COR-L47 (cell line): Measurements from ENCODE around the gene MRPL18.
"Not testable (repeated sequence)": the region's sequence is repeated elsewhere in the genome, so short reads cannot be mapped to it uniquely, and the experiment has no call there.

ENCODE experiments used
- DNase-seq: peaks from one replicate; lab custom pipeline; 2025; lab: John Stamatoyannopoulos, UW

Gene MRPL18

DNA sequence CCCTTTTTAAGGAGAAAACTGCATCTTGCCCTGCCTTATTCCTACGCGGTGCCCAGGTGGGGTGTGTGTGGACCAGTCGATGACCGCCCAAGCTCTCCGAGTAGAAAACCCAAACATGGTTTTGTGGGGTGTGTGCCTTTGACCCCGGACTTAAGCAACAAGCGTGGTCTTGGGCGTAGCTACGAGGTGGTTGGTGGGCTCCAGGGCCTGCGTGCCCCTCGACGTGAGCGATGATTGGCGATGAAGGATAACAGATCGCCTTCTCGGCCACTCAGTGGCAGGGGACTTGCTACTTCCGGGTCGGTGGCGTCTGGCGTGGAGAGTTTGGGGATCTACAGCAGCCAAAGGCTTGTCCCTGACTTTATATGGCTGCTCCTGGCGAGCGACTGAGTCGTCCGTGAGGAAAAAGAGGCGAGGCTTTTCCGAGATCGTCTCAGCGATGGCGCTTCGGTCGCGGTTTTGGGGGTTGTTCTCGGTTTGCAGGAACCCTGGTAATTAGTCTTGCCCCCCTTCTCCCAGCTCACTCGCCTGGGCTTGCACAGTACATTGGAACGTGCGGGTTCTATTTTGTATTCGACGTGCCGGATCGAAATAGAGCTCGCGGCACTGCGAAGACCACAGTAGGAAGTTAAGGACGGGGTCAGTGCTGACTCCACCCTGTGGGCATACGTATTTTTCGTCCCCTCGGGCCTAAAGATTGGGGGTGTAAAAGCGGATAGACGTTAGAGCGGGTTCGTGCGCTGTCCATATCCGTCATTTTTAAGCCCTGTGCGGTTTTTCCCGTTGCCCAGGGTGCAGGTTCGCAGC, at the start of gene MRPL18:
Gene MRPL18, plus strand, starts transcription at position 319 of the 807 bp plus-strand sequence. Its CDS starts 121 bp downstream, at position 440.
- DNase-seq = peak; percentile 60

DNA sequence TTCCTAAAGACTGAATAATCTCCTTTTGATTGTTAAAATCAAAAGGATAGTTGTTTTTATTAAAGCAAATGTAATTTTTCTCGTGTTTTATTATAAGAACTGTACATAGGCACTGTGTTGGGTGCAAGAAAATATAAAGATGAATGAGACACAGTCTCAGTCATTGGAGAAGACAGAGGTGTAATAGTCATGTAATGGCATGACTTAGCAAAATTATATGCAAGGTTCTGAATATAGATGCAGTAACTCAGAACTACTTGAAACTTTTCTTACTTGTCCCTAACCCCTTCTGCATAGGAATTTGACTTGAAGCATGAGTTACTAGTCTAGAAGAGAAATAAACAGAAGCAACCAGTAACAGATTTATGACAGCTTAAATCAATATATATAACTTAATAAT, 48.1 kb upstream of the MRPL18 start:
- DNase-seq = no peak

- DNase-seq = no peak
Measured at GRCh38 chr6:159745081-159745480, 45.2 kb upstream of the MRPL18 start.

- no peak for DNase-seq
Measured at GRCh38 chr6:159746759-159747158, 43.5 kb upstream of the MRPL18 start.

- DNase-seq = not testable (repeated sequence)
Measured at GRCh38 chr6:159748127-159748526, 42.1 kb upstream of the MRPL18 start.

DNA sequence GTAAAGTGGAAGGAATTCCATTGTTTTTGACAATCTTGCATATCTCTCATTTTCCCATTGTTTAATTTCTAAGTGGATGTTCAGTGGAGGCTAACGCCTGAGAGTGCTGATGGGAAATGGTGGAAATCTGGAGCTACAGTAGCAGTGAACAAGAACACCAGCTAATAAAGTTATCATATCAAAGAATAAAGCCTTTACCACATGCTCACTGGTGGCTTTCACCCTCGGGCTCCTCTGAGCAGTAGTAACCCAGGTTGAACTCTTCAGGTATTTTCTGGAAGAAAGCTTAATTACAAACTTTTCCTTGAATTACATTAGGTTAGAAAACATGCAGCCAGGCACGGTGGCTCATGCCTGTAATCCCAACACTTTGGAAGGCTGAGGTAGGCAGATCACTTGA, 38.8 kb upstream of the MRPL18 start:
- no peak for DNase-seq

GRCh38 chr6:159753081-159753872, 37.0 kb upstream of the MRPL18 start:
- no peak for DNase-seq

GRCh38 chr6:159754401-159754800, 35.9 kb upstream of the MRPL18 start:
- DNase-seq = no peak

DNA sequence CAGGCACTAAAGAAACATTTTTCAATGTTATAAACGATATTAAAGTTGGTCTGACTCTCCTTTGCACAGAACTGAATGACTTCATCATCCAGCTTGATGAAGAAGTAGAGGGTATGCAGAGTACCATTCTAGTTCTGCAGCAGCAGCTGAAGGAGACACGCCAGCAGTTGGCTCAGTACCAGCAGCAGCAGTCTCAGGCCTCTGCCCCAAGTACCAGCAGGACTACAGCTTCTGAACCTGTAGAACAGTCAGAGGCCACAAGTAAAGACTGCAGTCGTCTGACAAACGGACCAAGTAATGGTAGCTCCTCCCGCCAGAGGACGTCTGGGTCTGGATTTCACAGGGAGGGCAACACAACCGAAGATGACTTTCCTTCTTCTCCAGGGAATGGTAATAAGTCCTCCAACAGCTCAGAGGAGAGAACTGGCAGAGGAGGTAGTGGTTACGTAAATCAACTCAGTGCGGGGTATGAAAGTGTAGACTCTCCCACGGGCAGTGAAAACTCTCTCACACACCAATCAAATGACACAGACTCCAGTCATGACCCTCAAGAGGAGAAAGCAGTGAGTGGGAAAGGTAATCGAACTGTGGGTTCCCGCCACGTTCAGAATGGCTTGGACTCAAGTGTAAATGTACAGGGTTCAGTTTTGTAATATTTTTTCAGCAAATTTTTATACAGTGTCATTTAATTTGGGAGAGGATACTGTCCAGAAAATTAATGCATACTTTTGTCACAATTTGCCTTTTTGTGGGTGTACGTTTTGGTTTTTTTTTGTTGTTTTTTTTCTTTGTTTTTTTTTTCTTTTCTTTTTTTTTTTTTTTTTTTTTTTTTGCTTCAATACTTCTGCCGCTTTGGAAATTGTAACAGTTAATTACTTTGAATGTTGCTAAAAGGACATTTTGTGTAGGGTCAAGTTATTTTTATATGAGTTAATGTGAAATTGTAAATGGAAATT, 35.0 kb upstream of the MRPL18 start:
- DNase-seq = no peak

GRCh38 chr6:159756508-159756907, 33.8 kb upstream of the MRPL18 start:
- DNase-seq = no peak

DNA sequence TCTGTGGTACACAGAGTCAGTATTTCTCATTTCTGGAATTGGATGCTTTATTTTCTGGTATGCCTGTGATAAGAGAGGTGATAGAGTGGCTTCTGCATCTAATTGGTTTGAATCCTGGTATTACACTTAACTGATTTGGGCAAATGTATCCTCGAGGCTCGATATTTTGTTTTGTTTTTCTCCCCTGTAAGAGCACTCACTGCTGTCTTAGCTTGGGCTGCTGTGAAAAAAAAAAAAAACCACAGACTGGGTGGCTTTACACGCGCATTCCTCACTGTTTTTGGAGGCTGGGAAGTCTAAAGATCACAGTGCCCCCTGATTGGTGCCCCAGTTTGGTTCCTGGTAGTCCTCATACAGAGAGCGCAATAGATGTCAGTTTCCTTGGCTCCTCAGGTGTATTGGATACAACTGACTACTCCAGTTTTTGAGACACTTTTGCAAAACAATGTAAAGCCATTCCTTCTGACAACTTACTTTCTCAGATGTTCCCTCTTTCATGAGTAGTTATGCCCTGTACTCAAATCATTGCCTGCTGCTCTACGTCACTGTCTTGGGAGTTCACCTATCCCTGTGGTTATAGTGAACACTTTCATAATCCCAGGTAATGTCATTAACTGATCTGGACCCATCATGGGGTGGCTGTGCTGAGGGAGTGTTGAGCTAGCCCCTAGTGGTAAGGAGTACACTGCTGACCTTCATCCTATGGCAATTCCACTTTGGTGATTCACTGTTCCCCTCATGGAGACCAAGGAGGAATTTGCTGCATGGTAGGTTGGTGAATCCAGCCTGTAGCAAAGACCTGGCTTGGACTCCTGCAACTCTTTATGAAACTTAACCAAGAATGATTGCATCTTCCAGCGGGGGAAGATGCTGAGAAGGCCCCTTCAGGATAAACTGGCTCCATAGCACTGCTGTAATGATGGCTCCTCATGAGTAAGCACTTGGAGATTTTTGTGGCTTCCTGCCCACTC, 32.0 kb upstream of the MRPL18 start:
- no peak for DNase-seq

- DNase-seq = no peak
Measured at GRCh38 chr6:159759645-159760044, 30.6 kb upstream of the MRPL18 start.

GRCh38 chr6:159760602-159761057, 29.6 kb upstream of the MRPL18 start:
- no peak for DNase-seq

DNA sequence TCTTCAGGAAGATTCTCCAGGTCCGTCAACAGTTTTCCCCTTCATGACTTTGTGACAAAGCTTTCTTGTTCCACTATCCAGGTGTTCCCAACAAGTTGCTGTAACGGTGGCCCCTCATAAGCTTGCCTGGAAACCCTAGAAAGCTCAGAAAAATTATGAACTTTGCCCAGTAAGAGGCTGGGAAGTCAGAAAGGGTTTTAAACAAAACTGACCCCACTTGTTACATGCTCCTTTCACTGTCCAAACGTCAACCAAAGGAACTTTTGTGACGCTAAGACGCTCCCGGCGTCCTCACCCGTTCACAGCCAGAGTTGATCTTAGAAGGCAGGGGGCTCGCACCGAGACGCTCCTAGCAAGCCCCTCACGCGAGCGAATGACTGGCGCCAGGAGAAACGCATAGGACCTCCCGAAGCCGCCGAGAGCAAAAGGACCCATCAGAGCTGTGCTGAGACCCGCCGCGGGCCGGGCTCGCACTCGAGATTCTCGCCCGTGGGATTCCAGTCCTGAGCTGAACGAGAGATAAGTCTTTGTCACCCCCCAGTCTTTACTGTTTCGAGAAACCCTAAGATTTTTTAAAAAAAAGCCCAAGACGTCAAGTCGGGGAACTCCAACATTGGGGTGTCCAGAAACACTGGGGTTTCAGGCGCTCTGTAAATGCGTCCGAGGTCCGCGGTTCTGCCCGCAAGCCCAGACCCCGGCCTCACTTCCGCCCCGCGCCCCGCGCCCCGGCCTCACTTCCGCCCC, 29.0 kb upstream of the MRPL18 start:
- DNase-seq = no peak

DNA sequence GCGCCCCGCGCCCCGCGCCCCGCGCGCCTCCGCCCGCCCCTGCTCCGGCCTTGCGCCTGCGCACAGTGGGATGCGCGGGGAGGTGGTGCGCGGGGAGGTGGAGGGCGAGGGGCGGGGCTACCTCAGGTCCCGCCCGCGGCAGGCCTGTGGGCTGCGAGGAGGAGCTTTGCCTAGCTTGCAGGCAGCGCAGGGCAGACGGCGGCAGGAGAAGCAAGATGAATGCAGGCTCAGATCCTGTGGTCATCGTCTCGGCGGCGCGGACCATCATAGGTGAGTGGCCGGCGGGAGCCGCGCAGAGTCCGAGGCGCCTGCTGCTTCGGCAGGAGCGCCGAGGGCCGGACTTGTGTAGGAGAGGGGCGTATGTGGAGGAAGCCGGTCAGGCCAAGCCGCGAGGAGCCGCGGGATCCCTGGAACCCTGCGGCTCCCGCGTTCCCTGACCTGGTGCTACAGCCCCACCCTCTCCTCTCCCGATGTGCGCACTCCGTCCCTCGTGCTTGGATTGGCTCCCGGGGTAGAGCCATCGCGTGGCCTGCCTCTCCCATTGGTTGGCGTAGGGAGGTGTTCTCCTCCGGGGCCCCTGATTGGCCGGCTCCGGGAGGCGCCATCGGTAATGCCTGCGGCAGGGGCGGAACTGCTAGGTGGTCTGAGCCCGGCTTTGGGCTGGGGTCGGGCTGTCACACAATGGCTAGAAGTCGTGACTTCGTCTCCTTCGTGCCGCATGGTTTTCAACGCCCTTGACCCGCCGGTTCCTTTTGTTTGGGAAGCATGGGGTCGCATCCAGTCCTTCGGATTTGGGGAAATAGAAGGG, 28.2 kb upstream of the MRPL18 start, which contains the start of gene ACAT2:
Gene ACAT2, plus strand, starts transcription at position 173 of the 808 bp plus-strand sequence. Its CDS starts 43 bp downstream, at position 216.
- DNase-seq = peak; percentile 86

- DNase-seq = no peak
Measured at GRCh38 chr6:159762681-159763293, 27.5 kb upstream of the MRPL18 start.

GRCh38 chr6:159766906-159767305, 23.4 kb upstream of the MRPL18 start:
- DNase-seq = no peak

DNA sequence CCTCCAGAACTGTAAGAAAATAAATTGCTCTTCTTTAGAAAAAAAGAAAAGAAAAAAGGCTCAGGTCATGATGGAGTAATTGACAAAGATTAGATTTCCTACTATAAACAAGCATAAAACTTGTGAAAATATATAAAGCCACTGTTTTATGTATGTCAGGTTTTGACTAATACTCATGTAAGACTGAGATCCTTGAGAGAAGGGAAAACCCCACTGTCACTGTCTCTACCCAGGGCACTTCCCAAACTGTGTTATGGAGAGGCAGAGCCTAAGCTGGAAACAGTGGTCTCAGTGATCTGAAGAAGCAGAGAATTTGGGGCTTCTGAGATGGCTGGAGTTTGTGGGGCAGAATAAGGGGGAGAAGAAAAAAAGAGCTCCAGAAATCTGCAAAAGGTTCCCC, 20.8 kb upstream of the MRPL18 start:
- no peak for DNase-seq

GRCh38 chr6:159772196-159772595, 18.1 kb upstream of the MRPL18 start:
- no peak for DNase-seq
